Stimulated activated CD4-positive, alpha-beta T cell treated with anti-CD3 and anti-CD28 coated beads, Interleukin-1b, Interleukin-23, amount 100 ng/mL, for 48 hours (primary cell): Measurements from ENCODE around the gene ATPAF1.
"Not testable (repeated sequence)": the region's sequence is repeated elsewhere in the genome, so short reads cannot be mapped to it uniquely, and the experiment has no call there.

Experiments
- DNase-seq: peaks from one replicate; pipeline ENCODE4 v3.0.0-alpha.2; 2020

Gene ATPAF1, protein sequence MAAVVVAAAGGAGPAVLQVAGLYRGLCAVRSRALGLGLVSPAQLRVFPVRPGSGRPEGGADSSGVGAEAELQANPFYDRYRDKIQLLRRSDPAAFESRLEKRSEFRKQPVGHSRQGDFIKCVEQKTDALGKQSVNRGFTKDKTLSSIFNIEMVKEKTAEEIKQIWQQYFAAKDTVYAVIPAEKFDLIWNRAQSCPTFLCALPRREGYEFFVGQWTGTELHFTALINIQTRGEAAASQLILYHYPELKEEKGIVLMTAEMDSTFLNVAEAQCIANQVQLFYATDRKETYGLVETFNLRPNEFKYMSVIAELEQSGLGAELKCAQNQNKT

DNA sequence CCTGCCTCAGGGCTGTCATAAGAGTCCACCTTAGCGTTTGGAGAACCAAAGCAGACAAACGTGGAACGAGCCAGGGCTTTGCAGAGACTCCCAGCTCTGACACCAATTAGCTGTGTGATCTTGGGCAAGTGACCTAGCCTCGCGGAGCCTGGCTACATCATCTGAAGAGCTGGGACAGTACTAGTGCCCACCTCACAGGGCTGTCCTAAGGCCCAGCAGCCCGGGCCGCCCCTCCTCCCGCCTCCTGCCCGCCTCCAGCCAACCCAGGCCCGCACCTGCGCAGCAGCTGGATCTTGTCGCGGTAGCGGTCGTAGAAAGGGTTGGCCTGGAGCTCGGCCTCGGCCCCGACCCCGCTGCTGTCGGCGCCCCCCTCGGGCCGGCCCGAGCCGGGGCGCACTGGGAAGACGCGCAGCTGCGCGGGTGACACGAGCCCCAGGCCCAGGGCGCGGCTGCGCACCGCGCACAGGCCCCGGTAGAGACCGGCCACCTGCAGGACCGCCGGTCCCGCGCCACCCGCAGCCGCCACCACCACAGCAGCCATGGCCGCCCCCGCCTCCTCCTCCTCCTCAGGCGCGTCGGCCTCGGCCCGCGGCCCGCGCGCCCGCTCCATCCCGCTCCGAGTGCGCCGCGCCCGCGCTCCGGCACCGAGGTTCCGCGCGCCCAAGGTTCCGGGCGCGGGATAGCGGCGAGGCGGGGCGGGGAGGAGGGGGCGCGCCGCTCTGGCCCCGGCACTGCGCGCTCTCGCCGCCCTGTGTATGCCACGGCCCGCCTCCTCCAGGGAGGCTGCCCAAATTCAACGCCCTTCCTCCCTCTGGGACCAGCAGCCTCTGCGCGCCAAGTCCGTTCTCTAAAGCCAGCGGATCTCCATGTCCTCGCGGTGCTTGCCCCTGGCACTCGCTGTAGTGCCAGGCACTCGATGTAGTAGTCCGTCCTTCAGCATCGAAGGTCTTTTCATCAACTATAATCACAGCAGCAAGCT lies at the start of gene ATPAF1:
ATPAF1 (minus strand) TSS at position 583 of the 979 bp plus-strand sequence; CDS start at position 541, 42 bp downstream.
- peak; percentile 69 for DNase-seq

DNA sequence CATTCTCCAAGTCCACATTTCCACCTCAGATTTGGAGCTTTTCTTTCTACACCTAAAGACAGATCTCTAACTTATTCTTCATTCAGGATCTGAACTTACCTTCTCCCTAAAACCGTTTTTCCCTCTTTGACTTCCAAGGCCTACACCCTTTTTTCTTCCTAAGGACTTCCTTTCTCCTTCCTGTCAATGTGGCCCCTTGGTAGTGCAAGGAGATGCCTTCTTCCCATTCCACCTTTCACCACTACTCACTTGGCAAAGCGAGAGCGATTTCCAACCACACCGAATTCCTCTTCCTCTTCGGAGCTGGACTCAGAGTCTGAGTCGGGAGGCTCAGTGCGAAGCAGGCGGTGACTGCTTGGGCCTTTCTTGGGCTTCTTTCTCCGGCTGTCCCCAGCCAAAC lies 49.5 kb upstream of the ATPAF1 start:
- DNase-seq, result no peak

DNA sequence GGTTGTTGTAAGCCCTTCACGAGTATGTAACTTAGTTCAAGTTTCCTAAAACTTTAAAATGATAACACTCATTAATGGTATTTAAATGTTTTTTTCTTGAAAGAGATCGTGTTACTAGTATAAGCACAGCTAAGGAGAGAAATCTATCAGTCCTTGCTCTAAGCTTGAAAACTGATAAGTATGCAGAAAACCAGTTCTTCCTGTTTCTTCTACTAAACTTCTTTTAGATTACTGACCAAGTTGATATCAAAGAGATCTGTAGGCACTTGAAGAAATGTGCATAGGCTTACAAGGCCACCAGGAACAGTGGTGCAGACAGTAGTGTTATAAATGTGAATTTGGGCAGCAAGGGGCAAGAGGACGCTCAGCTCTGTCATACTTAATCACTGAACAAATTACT lies 46.8 kb upstream of the ATPAF1 start:
- no peak for DNase-seq

DNA sequence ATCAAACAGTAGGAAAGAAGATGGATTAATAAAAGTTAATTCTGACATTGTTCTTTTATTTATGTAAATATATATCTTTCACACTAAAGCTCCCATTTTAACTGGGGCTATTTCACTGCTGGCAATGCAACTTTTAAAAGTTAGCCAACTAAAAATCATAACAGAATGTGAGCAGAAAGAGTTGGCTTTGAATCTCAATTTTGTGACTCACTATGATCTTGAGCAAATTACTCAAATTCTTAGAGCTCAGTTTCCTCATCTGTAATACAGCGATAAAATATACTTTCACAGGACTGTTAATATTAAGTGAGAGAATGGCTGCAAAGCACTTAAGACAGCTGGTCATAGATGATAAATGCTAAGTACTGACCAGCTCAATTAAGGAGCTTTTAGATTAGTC lies 40.0 kb upstream of the ATPAF1 start:
- no peak for DNase-seq

DNA sequence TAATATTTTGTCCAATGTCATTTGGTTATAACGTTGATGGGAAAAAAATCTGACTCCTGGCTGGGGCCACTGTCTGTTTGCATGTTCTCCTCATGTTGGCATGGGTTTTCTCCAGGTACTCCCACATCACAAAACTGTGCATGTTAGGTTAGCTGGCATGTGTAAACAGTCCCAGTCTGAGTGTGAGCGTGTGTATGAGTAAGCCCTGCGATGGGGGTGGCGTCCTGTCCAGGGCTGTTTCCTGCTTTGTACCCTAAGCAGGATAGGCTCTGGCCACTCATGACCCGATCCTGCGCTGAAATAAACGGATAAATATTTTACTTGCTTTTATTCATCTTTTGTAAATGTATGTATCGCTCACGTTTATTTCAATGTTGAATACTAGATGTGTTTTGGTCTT lies 37.2 kb upstream of the ATPAF1 start:
- no peak for DNase-seq

DNA sequence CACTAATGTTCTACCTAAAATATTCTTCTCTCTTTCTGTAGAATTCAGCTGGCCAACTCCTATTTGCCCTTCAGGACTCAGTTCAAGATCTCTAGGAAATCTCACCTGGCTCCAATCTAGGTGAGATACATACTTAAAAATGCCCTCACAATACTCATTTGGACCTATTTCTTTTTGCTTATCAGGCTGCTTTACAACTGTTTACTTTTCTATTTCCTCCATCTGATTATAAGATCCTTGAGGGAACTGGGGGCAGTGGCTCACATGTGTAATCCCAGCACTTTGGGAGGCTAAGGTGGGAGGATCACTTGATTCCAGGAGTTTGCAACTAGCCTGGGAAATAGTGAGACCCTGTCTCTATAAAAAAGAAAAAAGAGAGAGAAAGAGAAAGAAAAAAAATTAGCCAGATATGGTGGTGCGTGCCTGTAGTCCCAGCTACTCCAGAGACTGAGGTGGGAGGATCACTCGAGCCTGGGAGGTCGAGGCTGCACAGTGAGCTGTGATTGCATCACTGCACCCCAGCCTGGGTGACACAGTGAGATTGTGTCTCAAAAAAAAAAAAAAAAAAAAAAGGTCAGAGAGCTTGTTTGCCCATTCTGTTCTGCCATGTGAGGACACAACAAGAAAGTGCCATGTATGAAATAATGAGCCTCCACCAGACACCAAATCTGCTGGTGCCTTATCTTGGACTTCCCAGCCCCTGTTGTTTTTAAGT lies 35.9 kb upstream of the ATPAF1 start:
- DNase-seq, result no peak

DNA sequence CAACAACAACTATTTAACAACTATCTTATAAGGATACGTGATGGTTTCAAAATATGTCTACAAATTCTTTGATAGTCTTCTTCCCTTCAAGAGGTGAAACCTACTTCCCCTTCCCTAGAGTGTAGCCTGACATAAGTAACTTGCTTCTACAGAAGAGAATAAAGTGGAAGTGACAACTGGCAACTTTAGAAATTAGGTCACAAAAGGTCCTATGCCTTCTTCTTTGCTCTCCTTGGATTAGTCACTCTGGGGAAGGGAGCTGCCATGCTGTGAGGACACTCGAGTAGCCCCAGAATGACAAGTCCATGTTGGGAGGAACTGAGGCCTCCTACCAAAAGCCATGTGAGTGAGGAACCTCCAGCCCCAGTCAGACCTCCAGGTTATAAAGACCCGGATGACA lies 31.5 kb upstream of the ATPAF1 start:
- DNase-seq, result no peak

DNA sequence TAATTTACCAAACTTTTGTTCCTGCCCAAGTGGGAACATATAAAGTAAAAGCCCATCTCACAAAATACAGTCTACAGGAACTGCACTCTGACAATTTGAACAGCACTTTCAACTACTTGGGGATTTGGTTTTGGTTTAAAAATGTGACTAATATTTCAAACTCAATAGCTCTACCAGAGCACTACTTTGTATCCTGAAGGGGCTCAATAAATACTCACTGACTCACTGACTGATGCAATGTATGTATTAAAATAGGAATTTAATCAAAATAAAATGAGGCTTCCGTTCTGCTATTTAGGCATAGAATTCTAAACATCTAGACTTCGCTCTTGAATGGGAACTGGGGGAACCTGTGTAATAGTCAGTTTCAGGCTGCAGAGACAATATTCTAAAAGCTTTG lies 28.9 kb upstream of the ATPAF1 start:
- no peak for DNase-seq

DNA sequence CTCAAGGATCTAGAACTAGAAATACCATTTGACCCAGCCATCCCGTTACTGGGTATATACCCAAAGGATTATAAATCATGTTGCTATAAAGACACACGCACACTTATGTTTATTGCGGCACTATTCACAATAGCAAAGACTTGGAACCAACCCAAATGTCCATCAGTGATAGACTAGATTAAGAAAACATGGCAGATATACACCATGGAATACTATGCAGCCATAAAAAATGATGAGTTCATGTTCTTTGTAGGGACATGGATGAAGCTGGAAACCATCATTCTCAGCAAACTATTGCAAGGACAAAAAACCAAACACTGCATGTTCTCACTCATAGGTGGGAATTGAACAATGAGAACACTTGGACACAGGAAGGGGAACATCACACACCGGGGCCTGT lies 26.5 kb upstream of the ATPAF1 start:
- DNase-seq, result not testable (repeated sequence)

DNA sequence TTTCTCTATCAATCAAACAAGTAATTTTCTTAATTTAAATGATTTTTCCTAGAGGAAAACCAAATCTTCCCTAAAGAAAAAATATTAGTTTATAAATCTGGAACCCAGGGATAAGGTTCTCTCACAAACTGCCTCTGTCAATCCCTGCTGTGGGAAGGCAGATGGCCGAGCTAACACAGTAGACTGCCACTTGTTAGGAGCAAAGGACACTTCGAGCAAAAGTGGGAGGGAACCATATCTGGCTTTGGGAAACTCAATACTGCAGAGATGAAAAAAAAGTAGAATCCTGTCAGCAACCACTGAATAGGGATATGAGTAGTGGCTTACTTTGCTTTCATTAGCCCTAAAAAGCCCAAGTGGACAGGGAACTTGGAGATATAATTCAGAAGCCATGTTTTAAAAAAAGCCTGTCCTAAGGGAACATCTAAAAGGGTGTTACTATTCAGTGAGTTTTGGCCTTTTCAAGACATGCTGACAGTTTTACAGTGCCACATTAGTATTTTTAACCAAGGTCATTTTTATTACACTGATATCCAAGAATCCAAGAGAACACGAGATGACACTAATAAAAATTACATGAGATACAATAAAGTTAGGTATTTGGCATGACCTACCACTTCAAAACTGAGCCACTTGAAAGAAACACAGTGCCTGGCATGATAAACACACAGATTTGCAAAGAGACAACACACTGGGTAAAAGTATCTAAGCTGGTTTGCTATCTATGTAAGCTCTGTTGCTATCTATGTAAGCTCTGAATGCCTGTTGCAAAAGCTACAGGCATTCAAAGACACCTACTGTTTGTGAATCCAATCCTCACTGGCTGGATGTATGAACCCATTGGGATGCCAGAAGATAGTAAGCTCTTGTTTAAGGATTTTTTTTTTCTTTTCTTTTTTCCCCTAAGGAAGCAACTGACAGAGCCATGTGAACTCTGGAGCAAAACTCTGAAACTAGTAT lies 24.9 kb upstream of the ATPAF1 start:
- no peak for DNase-seq

DNA sequence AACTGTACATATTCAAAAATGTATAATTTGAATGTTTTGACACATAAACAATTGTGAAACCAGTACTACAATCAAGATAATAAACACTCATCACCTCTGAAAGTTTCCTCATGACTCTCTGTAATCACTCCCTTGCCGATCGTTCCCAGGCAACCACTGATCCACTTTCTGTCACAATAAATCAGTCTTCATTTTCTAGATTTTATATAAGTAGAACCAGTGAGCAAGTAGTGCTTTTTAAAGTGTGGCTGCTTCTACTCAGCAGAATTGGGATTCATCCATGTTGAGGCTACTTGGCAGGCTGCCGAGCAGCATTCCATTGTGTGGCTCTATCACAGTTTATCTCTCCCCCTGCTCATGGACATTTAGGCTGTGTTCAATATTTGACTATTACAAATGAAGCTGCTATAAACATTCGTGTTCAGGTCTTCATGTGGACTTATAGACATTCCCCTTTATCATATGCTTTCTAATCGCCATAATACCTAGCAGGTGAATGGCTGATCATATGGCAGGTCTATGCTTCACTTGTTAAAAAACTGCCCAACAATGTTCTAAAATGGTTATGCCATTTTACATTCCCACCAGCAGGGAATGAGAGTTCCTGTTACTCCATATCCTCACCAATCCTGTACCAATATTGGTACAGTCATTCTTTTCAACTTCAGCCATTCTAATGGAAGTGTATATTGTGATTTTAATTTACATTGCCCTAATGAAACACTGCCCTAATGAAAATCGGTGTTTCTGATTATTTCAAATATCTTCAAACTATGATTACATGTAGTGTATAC lies 24.0 kb upstream of the ATPAF1 start:
- no peak for DNase-seq

DNA sequence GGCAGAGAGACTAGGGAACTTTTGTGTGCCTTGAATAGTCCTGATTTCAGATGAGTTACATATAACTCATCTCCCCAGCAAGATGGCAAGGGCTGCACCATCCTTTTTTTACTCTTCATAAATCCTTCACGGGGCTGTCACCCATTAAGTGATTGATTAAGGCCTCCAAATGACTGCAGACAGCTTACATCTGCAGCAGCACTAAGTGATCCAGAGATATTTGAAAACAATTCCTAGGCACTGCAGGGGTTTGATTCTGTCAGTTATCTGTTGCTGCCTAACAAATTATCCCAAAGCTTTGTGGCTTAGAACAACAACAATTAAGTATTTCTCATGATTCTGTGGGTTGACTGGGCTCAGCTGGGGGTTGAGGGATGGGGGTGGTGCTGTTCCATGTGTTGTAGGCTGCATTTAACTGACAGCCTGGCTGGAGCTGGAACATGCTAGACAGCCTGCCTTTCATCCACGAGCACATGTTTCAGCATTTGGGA lies 22.8 kb upstream of the ATPAF1 start:
- DNase-seq, result no peak

DNA sequence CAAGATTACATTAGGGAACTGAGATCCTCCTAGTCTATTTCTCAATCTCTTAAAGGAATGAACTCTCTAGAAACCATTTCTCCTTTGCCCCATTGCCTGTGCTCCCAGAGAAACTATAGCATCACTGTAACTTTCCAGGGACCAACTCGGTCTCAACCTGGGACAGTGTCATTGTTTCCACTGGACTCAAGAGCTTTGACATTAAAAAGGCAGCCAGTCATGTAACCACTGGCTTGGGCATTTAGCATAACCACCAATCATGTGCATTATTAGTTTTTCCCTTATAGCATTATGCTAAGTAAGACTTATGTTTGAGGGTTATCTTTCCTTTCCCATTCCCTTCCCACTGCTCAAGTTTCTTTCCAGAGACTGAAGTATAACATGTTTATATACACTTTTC lies 21.7 kb upstream of the ATPAF1 start:
- no peak for DNase-seq

DNA sequence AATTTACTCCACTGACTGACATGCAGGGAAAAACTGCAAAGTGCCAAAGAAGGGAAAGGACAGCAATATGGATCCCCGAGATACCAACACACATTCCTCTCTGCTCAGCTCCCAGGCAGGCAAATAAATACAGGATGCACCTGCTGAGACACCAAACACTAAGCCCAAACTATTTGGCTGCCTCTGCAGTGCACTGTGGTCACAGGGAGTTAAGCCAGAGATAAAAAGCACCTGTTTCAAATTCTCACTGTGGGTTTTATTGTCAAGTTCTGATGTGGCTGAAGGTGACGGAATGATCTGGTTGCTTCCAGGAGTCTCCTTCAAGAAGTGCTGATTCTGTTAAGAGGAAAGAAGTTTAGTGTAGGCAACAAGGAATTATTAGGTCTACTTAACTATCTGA lies 21.2 kb upstream of the ATPAF1 start:
- DNase-seq, result no peak

DNA sequence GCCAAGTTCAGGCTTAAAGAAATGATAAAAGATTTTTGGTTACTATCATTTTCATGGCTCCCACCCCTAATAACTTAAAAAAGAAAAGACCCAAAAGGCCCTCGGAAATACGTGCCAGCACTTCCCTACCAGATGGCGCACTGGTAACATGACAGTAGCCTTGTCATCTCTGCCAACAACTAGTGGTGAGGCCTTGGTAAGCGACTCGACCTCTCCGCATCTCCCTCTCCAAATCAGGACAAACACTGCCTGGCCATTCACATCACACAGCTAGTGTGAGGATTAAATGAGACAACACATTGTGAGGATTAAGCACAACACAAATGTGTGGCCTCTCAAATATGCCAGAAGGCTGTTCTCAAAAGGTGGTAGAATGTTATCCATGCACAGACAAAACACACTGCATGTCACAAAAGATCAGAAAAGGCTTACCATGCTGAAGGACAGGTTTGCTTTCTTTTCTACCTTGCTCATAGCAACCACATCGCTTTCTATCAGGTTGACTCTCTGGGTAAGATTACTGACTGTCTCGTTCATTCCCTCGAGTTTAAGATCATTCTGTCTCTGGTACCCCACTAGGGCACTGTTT lies 19.9 kb upstream of the ATPAF1 start:
- no peak for DNase-seq

DNA sequence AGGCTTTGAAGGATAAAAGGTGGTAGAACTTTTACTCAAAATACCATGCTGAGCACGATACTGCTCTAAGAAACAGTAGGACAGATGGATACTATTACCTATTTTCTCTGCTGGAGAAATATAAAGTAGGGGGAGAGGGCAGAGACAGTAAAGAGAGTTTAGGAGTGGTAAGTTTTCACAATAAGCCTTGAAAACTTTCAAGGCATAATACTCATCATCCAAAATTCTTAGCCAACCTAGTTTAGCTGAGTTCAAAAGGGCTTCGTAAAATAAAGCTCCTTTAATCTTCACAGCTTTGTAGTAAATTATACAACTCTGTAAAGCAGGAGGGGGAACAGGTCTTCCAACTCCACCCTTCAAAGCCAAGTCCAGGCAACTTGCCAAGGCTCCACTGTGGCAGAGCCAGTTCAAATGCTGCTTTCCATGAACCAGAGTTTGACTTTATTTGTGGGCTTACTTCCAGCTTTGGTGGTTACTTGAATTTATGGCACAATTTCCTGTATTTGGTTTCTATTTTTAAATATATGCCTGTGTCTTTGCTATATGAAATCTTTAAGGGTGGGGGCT lies 19.0 kb upstream of the ATPAF1 start:
- DNase-seq, result no peak

DNA sequence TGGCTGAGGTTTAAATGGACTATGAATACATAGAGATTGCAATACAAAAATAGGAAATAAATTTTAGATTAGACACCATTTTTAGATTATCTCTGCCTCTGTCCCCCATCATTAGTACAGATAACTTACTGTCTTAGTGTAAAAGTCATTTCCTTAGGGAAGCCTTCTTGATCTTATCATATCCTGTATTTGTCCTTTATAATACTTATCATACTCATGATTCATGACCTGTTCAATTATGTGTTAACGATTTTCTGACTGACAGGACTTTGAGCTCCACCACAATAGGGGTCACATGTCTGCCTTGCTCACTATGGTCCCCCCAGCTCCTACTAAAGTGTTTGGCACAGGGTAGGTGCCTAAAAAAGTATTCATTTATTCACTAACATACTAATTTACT lies 18.1 kb upstream of the ATPAF1 start:
- no peak for DNase-seq

DNA sequence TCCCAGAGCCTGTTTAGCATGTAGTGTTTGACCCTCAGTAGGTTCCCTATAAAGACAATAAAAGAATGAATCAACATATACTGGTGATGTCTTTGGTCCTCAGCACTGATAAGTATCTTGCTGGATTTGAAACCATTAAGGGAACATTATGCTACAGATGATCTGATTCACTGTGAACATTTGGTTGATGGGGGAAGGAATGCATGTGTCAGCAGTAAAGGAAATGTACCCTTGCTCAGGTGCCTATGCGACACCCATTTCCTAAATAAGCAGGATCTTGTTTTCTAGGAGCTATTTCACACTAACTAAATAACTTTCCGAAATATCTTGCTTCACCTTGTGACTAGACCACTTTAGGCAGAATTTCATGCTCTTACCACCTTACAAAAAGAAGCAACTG lies 16.5 kb upstream of the ATPAF1 start:
- no peak for DNase-seq

DNA sequence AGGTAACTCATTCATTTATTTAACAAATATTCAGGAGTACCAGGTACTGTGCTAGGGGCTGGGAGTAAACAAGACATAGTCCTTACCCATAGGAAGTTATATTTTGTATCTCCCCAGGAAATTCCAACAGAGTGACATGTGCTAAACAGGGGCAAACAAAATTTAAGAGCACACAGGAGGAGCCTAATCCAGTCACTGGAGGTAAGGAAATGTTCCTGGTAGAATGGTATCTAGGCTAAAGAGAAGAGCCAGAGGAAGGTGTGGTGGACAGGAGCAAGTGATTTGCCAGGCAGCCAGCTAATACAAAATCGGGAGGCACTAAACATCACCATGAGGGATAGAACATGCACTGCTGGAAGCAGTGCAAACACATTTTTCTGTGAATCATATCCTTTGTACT lies 13.9 kb upstream of the ATPAF1 start:
- DNase-seq, result no peak

DNA sequence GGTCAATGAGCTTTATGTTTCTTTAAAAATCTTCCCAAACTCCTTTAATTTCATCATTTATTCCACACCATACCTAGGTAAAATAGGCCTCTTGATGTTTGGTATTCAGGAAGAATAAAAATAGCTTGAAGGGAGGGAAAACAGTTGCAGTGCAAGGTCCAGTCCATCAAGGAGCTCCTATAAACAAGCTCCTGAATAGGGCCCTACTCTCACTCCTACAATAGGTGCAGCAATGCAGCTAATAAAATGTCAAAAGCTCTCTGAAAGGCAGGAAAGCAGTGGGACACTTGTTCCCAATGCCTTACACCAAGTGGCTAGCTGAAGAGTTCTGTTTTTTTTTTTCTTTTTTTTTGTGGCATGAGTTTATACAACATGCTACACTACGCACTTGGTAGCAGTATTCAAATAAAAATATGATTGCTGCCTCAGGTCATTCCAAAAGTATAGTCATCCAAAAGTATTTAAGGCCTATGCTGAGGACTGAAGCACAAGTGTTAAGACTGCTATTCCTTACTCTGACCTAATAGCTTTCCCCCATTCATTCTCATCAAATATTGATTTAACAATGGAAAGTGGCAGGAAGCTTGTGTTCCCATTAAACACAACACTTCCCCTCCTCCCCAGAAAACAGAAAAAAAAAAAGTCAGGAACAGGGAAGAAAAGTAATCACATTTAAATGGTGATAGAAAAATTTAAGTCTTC lies 13.3 kb upstream of the ATPAF1 start:
- no peak for DNase-seq
